Right lung (tissue), 5 donors: Measurements from ENCODE around the gene TCERG1. TPM values are rescaled to one million over a fixed set of nuclear protein-coding genes. Genes with fewer than 3 reads are reported as not detected.

Source experiments
- polyA plus RNA-seq, 5 donors: library from polyadenylated mRNA; unstranded; fragments of 120-200 nt; gene quantifications; one replicate each; pipeline versions ENCODE4 v1.2.1 to v1.2.3, GENCODE V29; 2013; ENCODE audit warnings: inconsistent platforms in 1 of 5, low replicate concordance in 1 of 5; ENCODE audit not compliant: insufficient read length in 5 of 5, insufficient read depth in 1 of 5

TCERG1 gene
- polyA plus RNA-seq, 5 donors = 101 to 168 (median 152) TPM

Other genes starting within 250 kb of the TCERG1 start
- 10 to 100 TPM; 21.2 to 30.7 (median 28.5) TPM for gene RBM27, start 243.7 kb upstream of the TCERG1 start, polyA plus RNA-seq
- gene POU4F3, start 108.5 kb upstream of the TCERG1 start, polyA plus RNA-seq = under 1 TPM in 4 of 5 donors, not detected in 1; 0.06 to 0.13 (median 0.09) TPM
- not detected for gene GPR151, start 68.9 kb downstream of the TCERG1 start, polyA plus RNA-seq